Measurements from ENCODE around the gene CLEC2A. TPM values are rescaled to one million over a fixed set of nuclear protein-coding genes. Genes with fewer than 3 reads are reported as not detected.
"Not testable (repeated sequence)": the region's sequence is repeated elsewhere in the genome, so short reads cannot be mapped to it uniquely, and the experiment has no call there.

The CLEC2A gene
- total and polyA plus RNA-seq, 3 donors from 2014 or later: not detected

DNA sequence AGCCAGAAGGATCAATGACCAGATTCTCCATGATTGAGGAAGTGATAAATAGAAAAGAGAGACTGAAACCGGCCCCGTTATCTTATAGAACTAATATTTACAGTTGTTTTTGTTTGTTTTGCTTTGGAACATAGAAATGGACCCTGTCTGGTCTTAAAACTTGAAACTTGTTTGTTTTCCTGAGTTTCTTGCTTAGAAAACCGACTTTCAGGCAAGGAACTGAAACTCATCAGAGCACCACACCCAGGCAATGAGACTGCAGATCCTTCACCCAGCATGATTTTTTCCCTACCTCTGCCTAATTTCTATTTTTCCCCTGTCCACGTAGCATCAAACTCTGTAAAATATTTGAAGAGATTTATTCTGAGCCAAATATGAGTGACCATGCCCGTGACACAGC lies 28.4 kb upstream of the CLEC2A start:
- Histone ChIP-seq H3K36me3 (ENCODE audit: low read depth, missing control alignments) (no peaks in the 10 kb centered on the region), H3K27ac (no peak overlapping the region), H3K9me3 (no peaks in the 10 kb centered on the region), H3K4me3 (no peak overlapping the region), H3K4me1 (no peaks in the 10 kb centered on the region), H3K27me3 (no peaks in the 10 kb centered on the region)
- intact Hi-C loops (cut with DNase I; ENCODE audit: low total_unique reads): no loop called here
- no peak for DNase-seq
- TF ChIP-seq POLR2A (IDR thresholded peaks at IDR 0.05): no peak
- TF ChIP-seq, protein P1, sequence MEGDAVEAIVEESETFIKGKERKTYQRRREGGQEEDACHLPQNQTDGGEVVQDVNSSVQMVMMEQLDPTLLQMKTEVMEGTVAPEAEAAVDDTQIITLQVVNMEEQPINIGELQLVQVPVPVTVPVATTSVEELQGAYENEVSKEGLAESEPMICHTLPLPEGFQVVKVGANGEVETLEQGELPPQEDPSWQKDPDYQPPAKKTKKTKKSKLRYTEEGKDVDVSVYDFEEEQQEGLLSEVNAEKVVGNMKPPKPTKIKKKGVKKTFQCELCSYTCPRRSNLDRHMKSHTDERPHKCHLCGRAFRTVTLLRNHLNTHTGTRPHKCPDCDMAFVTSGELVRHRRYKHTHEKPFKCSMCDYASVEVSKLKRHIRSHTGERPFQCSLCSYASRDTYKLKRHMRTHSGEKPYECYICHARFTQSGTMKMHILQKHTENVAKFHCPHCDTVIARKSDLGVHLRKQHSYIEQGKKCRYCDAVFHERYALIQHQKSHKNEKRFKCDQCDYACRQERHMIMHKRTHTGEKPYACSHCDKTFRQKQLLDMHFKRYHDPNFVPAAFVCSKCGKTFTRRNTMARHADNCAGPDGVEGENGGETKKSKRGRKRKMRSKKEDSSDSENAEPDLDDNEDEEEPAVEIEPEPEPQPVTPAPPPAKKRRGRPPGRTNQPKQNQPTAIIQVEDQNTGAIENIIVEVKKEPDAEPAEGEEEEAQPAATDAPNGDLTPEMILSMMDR (IDR thresholded peaks at IDR 0.05): no peak
- WGBS, 2 donors: 81 to 89% methylated on average over 5 of the region's 5 CpGs

- Histone ChIP-seq H3K4me1 (no peaks in the 10 kb centered on the region), H3K4me3 (no peak overlapping the region), H3K36me3 (ENCODE audit: low read depth, missing control alignments) (no peaks in the 10 kb centered on the region), H3K27ac (no peak overlapping the region), H3K27me3 (no peaks in the 10 kb centered on the region), H3K9me3 (no peaks in the 10 kb centered on the region)
- DNase-seq: no peak
- intact Hi-C loops (cut with DNase I; ENCODE audit: low total_unique reads): no loop called here
- no peak for TF ChIP-seq POLR2A (IDR thresholded peaks at IDR 0.05)
- TF ChIP-seq, protein P1 (IDR thresholded peaks at IDR 0.05): no peak
Observed at GRCh38 chr12:9957834-9958233, 25.7 kb upstream of the CLEC2A start.

- H3K9me3 ChIP-seq; DNase-seq; H3K27ac ChIP-seq; H3K4me1 ChIP-seq; intact Hi-C loops (cut with DNase I; ENCODE audit: low total_unique reads); H3K36me3 ChIP-seq (ENCODE audit: low read depth, missing control alignments); H3K4me3 ChIP-seq; H3K27me3 ChIP-seq: not testable (repeated sequence)
- 77% methylated on average over 4 of the region's 55 CpGs; no CpG with 5 or more reads in 1 of the 2 donors for WGBS, 2 donors
Observed at GRCh38 chr12:9952954-9953729, 21.0 kb upstream of the CLEC2A start.

DNA sequence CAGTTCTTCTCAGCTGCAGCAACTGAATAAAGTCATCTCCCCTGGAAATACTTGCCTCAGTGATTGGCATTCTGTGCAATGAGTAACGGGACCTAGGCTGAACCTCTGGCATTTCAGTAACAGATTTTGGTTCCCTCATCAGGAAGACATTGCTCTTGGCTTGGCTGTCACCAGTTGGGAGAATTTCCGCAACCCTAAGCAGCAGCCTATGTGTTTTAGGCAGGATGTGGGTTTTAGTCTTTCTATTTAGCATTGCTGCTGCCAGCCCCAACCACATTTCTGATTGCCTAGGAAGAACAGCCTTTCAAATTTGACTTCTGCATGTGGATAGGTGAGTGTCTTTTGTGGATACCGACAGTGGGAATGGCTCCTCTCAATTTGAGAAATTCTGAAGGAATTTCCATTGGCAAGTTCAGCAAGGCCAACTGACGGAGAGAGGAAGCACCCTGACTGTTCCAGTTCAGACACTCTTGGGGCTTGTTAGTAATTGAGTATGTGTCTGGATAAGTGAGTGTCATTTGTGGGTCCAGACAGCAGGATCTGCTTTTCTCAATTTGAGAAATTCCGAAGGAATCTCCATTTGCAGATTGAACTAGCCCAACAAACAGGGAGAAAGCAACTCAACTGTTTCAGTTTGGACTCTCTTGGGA lies 19.0 kb upstream of the CLEC2A start:
- no peak overlapping the region for H3K4me3 ChIP-seq
- H3K4me1 ChIP-seq: no peaks in the 10 kb centered on the region
- WGBS, 2 donors: 60 to 82% methylated on average over 5 of the region's 5 CpGs
- no peaks in the 10 kb centered on the region for H3K27me3 ChIP-seq
- no peaks in the 10 kb centered on the region for H3K9me3 ChIP-seq
- TF ChIP-seq, protein P1 (IDR thresholded peaks at IDR 0.05): no peak
- no peak for TF ChIP-seq POLR2A (IDR thresholded peaks at IDR 0.05)
- H3K36me3 ChIP-seq (ENCODE audit: low read depth, missing control alignments): no peaks in the 10 kb centered on the region
- intact Hi-C loops (cut with DNase I; ENCODE audit: low total_unique reads): no loop called here
- no peak for DNase-seq
- H3K27ac ChIP-seq: no peak overlapping the region

DNA sequence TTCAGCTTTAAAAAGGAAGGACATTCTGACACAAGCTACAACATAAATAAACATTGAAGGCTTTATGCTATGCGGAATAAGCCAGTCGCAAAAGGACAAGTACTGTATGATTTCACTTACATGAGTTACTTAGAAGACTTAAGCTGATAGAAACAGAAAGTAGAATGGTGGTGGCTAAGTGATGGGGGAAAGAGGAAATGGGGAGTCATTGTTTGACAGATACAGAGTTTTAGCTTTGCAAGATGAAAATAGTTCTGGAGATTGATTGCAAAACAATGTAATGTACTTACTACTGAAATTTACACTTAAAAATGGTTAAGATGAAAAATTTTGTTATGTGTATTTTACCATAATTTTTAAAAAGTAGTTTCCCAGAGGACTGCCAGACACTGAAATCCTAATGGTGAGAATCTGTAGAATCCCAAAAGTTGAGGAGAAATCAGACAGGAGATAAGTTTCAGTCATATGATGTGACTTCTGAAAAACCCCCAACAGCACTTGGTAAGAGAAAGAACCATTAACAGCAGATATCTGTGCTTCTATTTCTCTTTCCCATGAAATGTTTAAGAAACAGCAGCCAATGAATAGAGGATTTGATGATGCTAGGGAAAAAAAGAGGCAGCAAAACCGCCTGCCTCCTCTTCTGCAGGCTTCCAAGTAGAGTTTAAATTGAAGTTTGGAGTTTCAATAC lies 16.6 kb upstream of the CLEC2A start:
- no peak for DNase-seq
- H3K27ac ChIP-seq: no peak overlapping the region
- H3K27me3 ChIP-seq: no peaks in the 10 kb centered on the region
- H3K36me3 ChIP-seq (ENCODE audit: low read depth, missing control alignments): no peaks in the 10 kb centered on the region
- H3K4me1 ChIP-seq: no peaks in the 10 kb centered on the region
- no peaks in the 10 kb centered on the region for H3K9me3 ChIP-seq
- H3K4me3 ChIP-seq: no peak overlapping the region
- WGBS, 2 donors: 86% methylated on average over 3 of the region's 3 CpGs
- TF ChIP-seq POLR2A (IDR thresholded peaks at IDR 0.05): no peak
- TF ChIP-seq, protein P1 (IDR thresholded peaks at IDR 0.05): no peak
- intact Hi-C loops (cut with DNase I; ENCODE audit: low total_unique reads): no loop called here
